CD4-positive, alpha-beta T cell treated with Interleukin-15 for 1 hour (primary cell): ENCODE results near the gene ABCC1.
A peak's percentile ranks its signal among the peaks of the same experiment; 100 is the strongest.

Experiments
- DNase-seq: peaks from one replicate; pipeline ENCODE4 v3.0.0-alpha.2; 2020

Gene ABCC1

DNA sequence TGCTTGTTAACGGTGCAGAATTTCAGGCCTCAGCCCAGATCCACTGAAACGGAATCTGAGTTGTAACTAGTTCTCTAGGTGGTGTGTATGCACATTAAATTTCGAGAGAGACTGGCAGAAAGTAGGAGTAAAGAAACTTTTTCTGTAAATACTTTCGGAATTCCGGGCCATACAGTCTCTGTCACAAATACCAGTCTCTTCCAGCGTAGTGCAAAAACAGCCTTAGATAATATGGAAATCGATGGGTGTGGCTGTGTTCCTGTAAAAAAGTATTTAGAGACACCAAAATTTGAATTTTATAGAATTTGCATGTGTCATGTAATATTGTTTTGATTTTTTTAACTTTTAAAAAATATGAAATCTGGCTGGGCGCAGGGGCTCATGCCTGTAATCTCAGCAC is 109.7 kb downstream of the ABCC1 start:
- DNase-seq: no peak

DNA sequence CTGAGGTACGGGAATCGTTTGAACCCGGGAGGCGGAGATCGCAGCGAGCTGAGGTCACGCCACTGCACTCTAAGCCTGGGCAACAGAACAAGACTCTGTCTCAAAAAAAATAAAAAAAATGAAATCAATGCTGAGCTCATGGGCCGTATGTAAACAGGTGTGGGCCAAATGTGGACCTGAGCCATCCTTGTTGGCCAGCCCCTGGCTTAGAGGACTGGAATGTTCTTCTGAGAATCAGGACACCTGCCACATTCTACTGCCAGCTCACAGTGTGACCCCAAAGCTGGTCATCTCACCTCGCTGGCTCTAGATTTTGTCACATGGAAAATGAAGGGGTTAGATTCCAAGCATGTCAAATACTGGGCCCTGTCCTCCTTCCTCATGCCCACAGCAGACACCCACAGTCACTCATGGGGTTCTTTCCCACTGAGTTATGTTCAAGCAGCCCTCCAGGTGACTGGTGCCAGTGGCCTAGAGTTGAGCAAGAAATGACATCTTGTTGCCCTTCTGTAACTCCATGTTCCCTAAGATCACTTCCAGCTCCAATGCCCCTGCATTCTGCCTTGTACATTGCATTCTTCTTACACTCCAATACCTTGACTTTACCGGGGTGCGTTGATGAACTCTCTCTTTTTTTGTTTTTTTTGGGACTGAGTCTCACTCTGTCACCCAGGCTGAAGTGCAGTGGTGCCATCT is 110.6 kb downstream of the ABCC1 start:
- DNase-seq: no peak

GRCh38 chr16:16062023-16062937 is 112.9 kb downstream of the ABCC1 start:
- no peak for DNase-seq

DNA sequence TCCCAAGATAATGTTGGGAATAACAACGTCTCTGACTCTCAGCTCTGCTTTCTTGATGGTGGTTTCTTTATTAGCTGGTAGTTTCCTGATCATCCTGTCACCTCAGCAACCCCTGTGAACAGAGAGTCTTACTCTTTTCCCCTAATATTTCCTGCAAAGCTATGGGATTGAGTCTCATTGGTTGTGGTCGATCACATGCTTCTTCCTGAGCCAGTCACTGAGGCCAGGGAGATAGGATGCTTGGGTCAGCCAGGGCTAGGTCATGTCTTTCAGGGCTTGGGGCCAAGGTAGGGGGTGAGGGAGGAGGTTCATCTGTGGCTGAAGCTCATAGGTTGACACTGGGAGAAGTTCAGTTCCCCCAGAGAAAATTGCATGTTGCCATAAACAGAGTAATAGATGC is 114.3 kb downstream of the ABCC1 start:
- DNase-seq: no peak

DNA sequence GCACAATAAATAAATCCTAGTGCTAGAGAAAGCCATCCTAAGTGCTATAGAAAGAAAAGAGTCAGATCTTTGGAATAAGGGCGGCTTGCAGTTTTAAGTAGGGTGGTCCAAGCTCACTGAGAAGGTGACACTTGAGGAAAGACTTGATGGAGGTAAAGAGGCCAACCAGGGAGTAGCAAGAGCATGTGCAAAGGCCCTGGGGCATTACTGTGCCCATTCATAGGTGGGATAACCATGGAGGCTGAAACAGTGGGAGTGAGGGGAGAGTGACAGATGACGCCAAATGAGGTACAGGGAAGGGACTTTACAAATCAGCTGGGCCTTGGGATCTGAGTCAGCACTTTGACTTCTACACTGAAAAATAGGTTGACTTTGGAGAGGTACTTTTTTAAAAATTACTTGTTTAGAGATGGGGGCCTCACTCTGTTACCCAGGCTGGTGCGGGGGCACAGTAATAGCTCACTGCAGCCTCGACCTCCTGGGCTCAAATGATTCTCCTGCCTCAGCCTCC is 115.5 kb downstream of the ABCC1 start:
- no peak for DNase-seq

GRCh38 chr16:16067127-16067526 is 117.7 kb downstream of the ABCC1 start:
- DNase-seq: no peak

DNA sequence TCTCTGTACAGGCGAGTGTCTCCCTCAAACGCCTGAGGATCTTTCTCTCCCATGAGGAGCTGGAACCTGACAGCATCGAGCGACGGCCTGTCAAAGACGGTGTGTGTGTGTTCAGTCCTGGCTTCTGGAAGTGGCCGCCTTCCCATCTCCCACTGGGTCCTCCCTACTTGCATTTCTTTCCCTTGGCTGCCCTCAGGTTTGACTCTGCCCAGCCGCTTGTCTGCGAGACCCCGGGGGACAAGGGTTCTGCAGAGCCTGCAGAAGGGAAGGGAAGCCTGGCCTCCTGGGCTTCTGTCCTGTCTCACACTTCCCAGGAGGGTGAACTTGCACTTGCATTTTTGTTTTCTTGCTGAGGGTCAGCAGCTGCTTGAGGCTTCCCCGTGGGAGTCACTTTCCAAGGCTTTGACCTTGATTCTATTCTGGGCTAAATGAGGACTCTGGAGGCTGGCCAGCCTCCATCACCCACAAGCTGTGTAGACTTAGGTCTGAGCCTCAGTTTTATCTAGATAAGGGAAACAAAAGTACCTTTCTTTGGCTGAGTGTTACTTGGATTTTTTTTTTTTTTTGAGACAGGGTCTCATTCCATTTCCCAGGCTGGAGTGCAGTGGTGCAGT is 122.3 kb downstream of the ABCC1 start:
- DNase-seq: no peak

DNA sequence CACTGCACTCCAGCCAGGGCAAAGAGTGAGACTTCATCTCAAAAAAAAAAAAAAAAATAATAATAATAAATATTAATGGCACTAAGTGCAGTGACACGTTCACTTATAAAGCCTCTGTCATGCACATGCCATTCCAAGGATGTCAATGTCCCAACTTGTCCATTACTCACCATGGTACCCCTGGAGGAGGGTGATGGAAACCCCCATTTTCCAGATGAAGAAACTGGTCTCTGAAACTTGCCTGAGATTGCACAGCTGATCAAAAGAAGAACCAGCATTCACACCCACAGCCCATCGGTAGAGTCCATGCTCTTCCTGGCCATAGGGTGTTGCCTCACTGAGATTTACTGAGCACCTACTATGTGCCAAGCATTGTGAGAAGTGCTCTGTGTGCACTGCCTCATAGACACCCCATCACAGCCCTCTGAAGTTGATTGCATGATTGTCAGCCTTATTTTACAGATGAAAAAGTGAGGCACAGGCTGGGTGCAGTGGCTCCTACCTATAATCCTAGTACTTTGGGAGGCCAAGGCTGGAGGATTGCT is 123.7 kb downstream of the ABCC1 start:
- no peak for DNase-seq

- no peak for DNase-seq
Measured at GRCh38 chr16:16073891-16074881, 124.8 kb downstream of the ABCC1 start.

GRCh38 chr16:16075488-16076422 is 126.3 kb downstream of the ABCC1 start:
- peak; percentile 66 for DNase-seq

GRCh38 chr16:16076423-16076813 is 127.0 kb downstream of the ABCC1 start:
- no peak for DNase-seq

DNA sequence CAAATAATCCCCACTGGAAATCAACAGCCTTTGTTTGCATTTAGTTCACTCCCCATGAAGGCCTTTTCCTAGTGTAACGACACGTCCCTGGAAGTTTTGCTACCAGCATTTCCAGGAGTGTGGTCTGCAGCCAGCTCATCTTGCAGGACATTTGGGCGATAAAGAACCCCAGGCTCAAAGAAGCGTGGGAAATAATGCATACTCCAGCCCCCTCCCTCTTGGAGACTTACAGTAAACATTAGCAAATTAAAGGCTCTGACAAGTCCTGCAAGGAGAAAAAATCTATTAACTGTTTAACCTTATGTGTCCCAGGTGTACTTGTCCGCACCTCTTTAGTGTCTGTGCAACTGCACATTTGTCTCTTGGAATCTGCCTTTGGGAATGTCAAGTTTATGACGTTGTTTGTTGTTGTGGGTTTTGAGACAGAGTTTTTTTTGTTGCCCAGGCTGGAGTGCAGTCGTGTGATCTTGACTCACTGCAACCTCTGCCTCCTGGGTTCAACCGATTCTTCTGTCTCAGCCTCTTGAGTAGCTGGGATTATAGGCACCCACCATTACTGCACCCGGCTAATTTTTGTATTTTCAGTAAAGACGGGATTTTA is 131.1 kb downstream of the ABCC1 start:
- DNase-seq: no peak

- DNase-seq: no peak
Measured at GRCh38 chr16:16081141-16081540, 131.7 kb downstream of the ABCC1 start.

DNA sequence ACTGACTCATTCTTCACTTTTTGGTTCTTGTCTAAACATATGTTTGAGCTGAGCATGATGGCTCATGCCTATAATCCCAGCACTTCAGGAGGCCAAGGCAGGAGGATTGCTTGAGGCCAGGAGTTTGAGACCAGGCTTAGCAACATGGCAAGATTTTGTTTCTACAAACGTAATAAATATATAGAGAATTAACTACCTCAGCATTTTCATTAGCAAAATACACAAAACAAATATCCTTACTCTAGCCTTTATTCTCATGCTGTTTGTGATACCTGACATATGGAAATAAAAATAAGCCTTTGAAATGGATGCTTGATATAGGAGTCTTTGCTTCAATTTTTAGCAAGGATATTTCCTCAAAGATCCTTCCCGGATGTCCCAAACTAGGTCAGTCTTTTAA is 132.8 kb downstream of the ABCC1 start:
- DNase-seq: no peak

DNA sequence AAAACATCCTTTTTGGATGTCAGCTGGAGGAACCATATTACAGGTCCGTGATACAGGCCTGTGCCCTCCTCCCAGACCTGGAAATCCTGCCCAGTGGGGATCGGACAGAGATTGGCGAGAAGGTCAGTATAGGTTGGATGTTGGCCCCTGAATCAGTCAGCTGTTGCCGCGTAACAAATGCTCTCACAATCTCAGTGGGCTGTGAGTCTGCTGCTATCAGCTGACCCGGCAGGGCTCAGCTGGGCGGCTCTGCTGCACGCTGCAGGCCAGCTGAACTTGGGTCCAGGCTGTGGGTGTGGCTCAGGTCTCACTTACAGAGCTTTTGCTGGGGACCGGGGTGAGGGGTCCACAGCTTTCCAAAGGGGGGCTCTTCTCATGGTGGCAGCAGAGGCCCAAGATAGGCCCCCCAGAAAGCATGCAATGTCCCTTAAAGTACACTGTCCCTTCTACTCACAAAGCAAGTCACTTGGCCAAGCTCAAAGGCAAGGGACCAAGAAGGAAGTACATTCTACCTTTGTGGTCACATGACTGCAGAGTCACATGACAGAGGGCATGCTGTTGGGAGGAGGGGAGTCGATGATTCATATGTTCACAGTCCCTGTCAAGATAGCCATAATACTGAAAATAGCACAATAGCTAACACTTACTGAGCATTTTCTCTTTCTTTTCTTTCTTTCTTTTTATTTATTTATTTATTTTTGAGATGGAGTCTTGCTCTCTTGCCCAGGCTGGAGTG is 134.2 kb downstream of the ABCC1 start:
- DNase-seq: no peak

- DNase-seq: no peak
Measured at GRCh38 chr16:16084874-16085273, 135.5 kb downstream of the ABCC1 start.

DNA sequence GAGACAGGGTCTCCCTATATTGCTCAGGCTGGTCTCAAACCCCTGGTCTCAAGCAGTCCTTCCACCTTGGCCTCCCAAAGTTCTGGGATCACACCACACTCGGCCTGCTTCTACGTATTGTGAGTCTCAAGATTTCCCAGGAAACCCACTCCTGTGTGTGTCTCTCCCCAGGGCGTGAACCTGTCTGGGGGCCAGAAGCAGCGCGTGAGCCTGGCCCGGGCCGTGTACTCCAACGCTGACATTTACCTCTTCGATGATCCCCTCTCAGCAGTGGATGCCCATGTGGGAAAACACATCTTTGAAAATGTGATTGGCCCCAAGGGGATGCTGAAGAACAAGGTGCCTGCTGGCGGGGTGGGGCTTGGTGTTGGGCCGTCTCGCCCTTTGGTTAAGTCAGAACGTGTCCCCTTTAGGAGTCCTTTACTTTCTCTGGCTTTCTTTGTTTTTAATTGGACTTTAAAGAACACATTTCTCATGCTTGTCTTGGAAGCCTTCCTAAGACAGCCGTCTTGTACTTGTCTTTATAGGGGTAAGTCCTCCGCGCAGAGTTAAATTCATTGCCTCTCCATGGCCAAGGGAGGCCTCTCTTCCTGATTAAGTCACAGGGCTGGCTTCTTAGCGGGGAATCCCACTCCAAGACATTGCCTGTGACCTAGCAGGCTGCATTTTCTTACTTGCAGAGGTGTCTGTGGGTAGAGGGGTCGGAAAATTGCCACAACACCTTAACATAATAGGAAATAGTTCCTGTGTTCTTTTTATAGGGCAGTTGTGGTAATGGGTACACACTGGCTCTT is 137.4 kb downstream of the ABCC1 start:
- DNase-seq: no peak

- no peak for DNase-seq
Measured at GRCh38 chr16:16090238-16090637, 140.8 kb downstream of the ABCC1 start.
